Measurements from ENCODE around the gene CDH4. TPM values are rescaled to one million over a fixed set of nuclear protein-coding genes. Genes with fewer than 3 reads are reported as not detected.

The CDH4 gene
- total RNA-seq, 1 donor from 2014 or later, result 12.1 TPM

DNA sequence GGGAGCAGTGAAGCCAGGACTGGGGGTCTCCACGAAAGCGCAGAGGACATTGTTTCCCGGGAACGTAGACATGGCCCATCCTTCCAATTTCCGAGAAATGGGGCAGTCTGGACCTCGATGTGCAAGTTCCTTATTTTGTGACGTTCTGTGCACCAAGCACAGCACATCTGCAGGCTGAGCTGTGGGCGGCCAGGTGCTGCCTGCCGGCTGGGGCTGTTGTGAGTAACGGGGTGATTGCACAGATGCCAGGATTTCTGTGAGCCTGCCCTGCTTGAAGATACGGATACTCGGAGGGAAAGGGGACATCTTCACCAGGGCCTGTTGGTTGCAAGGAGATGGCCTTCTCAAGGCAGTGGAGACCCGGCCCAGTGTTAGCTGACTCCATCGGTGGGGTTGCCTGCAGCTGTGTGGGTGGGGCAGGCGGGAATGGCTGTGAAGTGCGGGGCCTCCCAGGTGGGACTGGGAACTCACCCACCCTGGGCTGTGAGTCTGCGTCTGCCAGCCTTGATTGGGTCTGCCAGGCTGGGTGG, 27.6 kb downstream of the CDH4 start:
- no peaks in the 10 kb centered on the region for H3K36me3 ChIP-seq (ENCODE audit: control insufficient read depth, insufficient read depth, low read length)
- FAIRE-seq (no peak), DNase-seq (ENCODE audit: low read depth) (no peak)
- TF ChIP-seq, protein P1, sequence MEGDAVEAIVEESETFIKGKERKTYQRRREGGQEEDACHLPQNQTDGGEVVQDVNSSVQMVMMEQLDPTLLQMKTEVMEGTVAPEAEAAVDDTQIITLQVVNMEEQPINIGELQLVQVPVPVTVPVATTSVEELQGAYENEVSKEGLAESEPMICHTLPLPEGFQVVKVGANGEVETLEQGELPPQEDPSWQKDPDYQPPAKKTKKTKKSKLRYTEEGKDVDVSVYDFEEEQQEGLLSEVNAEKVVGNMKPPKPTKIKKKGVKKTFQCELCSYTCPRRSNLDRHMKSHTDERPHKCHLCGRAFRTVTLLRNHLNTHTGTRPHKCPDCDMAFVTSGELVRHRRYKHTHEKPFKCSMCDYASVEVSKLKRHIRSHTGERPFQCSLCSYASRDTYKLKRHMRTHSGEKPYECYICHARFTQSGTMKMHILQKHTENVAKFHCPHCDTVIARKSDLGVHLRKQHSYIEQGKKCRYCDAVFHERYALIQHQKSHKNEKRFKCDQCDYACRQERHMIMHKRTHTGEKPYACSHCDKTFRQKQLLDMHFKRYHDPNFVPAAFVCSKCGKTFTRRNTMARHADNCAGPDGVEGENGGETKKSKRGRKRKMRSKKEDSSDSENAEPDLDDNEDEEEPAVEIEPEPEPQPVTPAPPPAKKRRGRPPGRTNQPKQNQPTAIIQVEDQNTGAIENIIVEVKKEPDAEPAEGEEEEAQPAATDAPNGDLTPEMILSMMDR (IDR thresholded peaks at IDR 0.05; ENCODE audit: insufficient read depth, low read length, severe bottlenecking), result no peak
- H3K27me3 ChIP-seq (ENCODE audit: control insufficient read depth, insufficient read depth, low read length), result no peaks in the 10 kb centered on the region
- H3K4me3 ChIP-seq (ENCODE audit: low read depth, low read length), result no peak overlapping the region

DNA sequence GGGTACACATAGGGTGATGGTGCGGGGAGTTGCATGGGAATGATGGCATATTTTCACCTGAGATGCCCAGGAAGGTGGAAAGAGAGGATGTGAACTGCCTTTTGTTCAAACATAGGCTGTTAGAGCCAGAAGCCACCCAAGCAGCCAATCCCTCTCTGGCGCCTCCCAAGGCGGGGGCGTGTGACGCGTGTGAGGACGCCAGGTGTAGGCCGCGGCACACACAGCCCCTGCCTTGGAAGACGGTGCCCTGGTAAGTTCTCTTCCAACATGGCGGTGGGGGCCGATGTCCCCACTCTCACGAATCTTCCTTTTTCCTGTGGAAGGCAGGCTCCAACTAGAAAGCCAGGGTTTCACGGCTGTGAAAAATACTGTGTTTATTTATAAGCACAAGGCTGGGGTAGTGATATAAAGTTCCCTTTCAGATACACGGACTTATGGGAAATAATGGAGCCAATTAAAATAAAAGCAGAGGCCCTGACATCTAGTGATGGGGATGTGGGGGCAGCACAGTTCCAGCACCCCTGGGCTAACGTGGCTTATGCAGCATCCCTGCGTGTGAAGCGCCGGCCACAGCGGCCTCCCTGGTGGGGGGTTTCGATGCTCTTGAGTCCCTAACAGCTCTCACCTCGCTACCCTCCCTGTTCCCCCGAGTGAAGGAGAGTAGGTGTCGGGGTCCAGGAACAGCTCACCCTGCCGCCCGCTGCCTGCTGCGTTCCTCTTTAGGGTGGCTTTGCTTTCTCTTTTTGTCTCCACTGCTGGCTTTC, 28.3 kb downstream of the CDH4 start:
- TF ChIP-seq, protein P1 (IDR thresholded peaks at IDR 0.05; ENCODE audit: insufficient read depth, low read length, severe bottlenecking), result no peak

DNA sequence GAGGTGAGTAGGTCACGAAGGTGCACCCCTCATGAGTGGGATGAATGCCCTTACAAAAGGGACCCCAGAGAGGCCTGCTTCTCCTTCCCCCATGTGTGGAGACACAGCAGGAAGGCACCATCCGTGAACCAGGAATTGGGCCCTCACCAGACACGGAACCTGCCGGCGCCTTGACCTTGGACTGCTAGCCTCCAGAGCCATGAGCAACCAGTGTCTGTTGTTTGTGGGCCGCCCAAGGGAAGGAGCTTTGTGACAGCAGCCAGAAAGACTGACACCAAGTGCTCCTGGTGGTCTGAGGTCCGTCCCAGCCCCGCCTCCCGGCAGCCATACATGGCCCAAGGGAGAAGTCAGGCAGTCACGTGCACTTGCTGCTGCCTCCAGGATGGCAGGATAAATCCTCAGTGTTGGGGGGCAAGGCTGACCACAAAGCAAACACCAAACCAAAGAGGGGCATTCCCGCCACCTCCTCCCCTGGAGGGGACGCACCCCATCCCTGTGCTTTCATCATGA, 29.3 kb downstream of the CDH4 start:
- FAIRE-seq (peak; percentile 36), DNase-seq (ENCODE audit: low read depth) (no peak)
- no peaks in the 10 kb centered on the region for H3K36me3 ChIP-seq (ENCODE audit: control insufficient read depth, insufficient read depth, low read length)
- no peak overlapping the region for H3K4me3 ChIP-seq (ENCODE audit: low read depth, low read length)
- no peaks in the 10 kb centered on the region for H3K27me3 ChIP-seq (ENCODE audit: control insufficient read depth, insufficient read depth, low read length)
- TF ChIP-seq, protein P1 (IDR thresholded peaks at IDR 0.05; ENCODE audit: insufficient read depth, low read length, severe bottlenecking), result no peak

More for the DNA sequence above, 28.3 kb downstream of the CDH4 start:
- no peak overlapping the region for H3K4me3 ChIP-seq (ENCODE audit: low read depth, low read length)
- no peaks in the 10 kb centered on the region for H3K36me3 ChIP-seq (ENCODE audit: control insufficient read depth, insufficient read depth, low read length)
- FAIRE-seq, result no peak
- no peak for DNase-seq (ENCODE audit: low read depth)
- H3K27me3 ChIP-seq (ENCODE audit: control insufficient read depth, insufficient read depth, low read length), result no peaks in the 10 kb centered on the region

DNA sequence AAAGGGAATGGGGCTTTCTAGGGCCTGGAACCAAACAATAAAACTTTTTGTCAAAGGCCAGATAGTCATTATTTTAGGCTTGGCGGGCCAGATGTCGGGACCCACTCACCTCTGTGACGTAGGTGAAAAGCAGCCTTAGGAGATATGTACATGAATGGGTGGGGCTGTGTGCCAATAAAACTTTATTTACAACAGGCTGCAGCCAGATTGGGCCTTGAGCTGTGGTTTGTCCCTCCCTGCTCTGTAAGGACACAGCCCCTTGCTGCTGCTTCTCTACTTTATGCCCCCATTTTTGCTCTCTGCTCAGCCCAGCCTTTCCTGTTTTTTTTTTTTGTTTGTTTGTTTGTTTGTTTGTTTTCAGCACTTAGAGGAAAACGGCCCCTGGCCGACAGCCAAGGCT, 32.7 kb downstream of the CDH4 start:
- TF ChIP-seq, protein P1 (IDR thresholded peaks at IDR 0.05; ENCODE audit: insufficient read depth, low read length, severe bottlenecking), result no peak
- Histone ChIP-seq H3K4me3 (ENCODE audit: low read depth, low read length) (no peak overlapping the region), H3K36me3 (ENCODE audit: control insufficient read depth, insufficient read depth, low read length) (no peaks in the 10 kb centered on the region), H3K27me3 (ENCODE audit: control insufficient read depth, insufficient read depth, low read length) (no peaks in the 10 kb centered on the region)
- FAIRE-seq (no peak), DNase-seq (ENCODE audit: low read depth) (no peak)

DNA sequence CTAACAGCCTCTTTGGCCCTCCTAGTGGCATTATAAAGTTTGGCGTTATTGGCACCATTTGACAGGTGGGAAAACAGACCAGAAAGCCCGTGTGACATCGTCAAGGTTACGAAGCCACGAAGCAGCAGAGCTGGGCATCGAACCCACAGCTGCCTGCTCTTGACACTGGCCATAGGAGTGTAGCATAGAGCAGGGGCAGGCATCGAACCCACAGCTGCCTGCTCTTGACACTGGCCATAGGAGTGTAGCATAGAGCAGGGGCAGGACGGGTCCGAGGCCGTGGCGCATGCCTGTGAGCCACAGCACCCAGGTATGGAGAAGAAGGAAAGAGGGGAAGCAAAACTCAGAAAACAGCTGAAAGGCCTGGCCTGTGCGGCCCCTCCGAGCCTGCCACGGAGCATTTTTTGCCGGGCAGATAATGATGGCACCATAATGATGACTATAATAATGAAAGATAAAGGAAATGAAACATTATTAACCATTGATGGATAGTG, 33.1 kb downstream of the CDH4 start:
- FAIRE-seq (no peak), DNase-seq (ENCODE audit: low read depth) (no peak)
- H3K36me3 ChIP-seq (ENCODE audit: control insufficient read depth, insufficient read depth, low read length), result no peaks in the 10 kb centered on the region
- TF ChIP-seq, protein P1 (IDR thresholded peaks at IDR 0.05; ENCODE audit: insufficient read depth, low read length, severe bottlenecking), result no peak
- no peaks in the 10 kb centered on the region for H3K27me3 ChIP-seq (ENCODE audit: control insufficient read depth, insufficient read depth, low read length)
- H3K4me3 ChIP-seq (ENCODE audit: low read depth, low read length), result no peak overlapping the region
